IMR-90 (cell line): ENCODE data around the gene C1QTNF8. TPM values are rescaled to one million over a fixed set of nuclear protein-coding genes. Genes with fewer than 3 reads are reported as not detected.

Experiments used
- ATAC-seq: fragments of 200-7000 bp; cut with Tn5 transposase; 2 replicates; pipeline ENCODE4 v1.9.1; 2020; ENCODE audit warnings: low read depth, mild to moderate bottlenecking, moderate library complexity
- BruUV-seq: library from RNA; stranded (reverse); fragments of 400-500 nt; replicated peaks from 2 replicates; lab custom pipeline; 2021; lab: Mats Ljungman, UMichigan
- CTCF ChIA-PET: fragments of 300-600 bp; formaldehyde crosslinking; extraction: SDS; loops from one replicate; lab custom pipeline; 2021; ENCODE audit warnings: antibody characterized with exemption; lab: Yijun Ruan, JAX
- POLR2A ChIA-PET: fragments of 300-600 bp; sonication (Branson Sonifier 250); formaldehyde crosslinking; loops from one replicate; lab custom pipeline; 2022; ENCODE audit warnings: antibody characterized with exemption; ENCODE audit not compliant: unreplicated experiment; lab: Charles Lee
- DNase-seq: peaks from one replicate; pipeline ENCODE4 v3.0.0; 2013
- H2AFZ ChIP-seq: replicated peaks from 2 replicates; pipeline ENCODE3; 2013; ENCODE audit warnings: low read length, mild to moderate bottlenecking; ENCODE audit not compliant: poor library complexity
- H2AK5ac ChIP-seq: 2 replicates; pipeline ENCODE4 v1.6.1; 2013; ENCODE audit warnings: low read depth, low read length, inconsistent platforms
- H2AK9ac ChIP-seq: replicated peaks from 2 replicates; pipeline ENCODE3; 2013; ENCODE audit warnings: mild to moderate bottlenecking, low read depth, low read length, moderate library complexity; ENCODE audit not compliant: poor library complexity
- H2BK120ac ChIP-seq: 2 replicates; pipeline ENCODE4 v1.6.1; 2013; ENCODE audit warnings: low read depth, low read length, inconsistent platforms
- H2BK15ac ChIP-seq: 3 replicates; pipeline ENCODE4 v1.6.1; 2013; ENCODE audit warnings: low read depth, low read length, inconsistent platforms
- H2BK20ac ChIP-seq: 2 replicates; pipeline ENCODE4 v1.6.1; 2013; ENCODE audit warnings: low read depth, mild to moderate bottlenecking, inconsistent platforms, low read length, moderate library complexity
- H2BK5ac ChIP-seq: 2 replicates; pipeline ENCODE4 v1.6.1; 2013; ENCODE audit warnings: mild to moderate bottlenecking, low read depth, low read length, inconsistent platforms; ENCODE audit not compliant: poor library complexity, severe bottlenecking
- H3K14ac ChIP-seq: replicated peaks from 2 replicates; pipeline ENCODE4 v1.6.1; 2013; ENCODE audit warnings: low read depth, low read length, inconsistent platforms
- H3K18ac ChIP-seq: 2 replicates; pipeline ENCODE4 v1.6.1; 2013; ENCODE audit warnings: low read depth, low read length, control low read depth
- H3K23ac ChIP-seq: 2 replicates; pipeline ENCODE4 v1.6.1; 2013; ENCODE audit warnings: low read depth, low read length, inconsistent platforms
- H3K27ac ChIP-seq: 2 replicates; pipeline ENCODE4 v1.5.1; 2013; ENCODE audit warnings: mild to moderate bottlenecking, control low read depth, low read length; ENCODE audit not compliant: insufficient read depth
- H3K27me3 ChIP-seq: 2 replicates; pipeline ENCODE4 v1.6.1; 2013; ENCODE audit warnings: low read length; ENCODE audit not compliant: control insufficient read depth, insufficient read depth
- H3K36me3 ChIP-seq: 2 replicates; pipeline ENCODE4 v1.6.1; 2013; ENCODE audit warnings: low read length, mixed read lengths; ENCODE audit not compliant: control insufficient read depth, insufficient read depth
- H3K4ac ChIP-seq: 2 replicates; pipeline ENCODE4 v1.6.1; 2013; ENCODE audit warnings: low read depth, low read length, inconsistent platforms
- H3K4me1 ChIP-seq: 2 replicates; pipeline ENCODE4 v1.6.1; 2013; ENCODE audit warnings: low read length, mixed read lengths; ENCODE audit not compliant: control insufficient read depth, insufficient read depth
- H3K4me2 ChIP-seq: 2 replicates; pipeline ENCODE4 v1.6.1; 2013; ENCODE audit warnings: low read depth, mild to moderate bottlenecking, control low read depth, low read length, moderate library complexity
- H3K4me3 ChIP-seq: 2 replicates; pipeline ENCODE4 v1.5.1; 2013; ENCODE audit warnings: low read depth, mild to moderate bottlenecking, control low read depth, low read length, moderate library complexity; ENCODE audit not compliant: insufficient read depth
- H3K56ac ChIP-seq: 2 replicates; pipeline ENCODE4 v1.6.1; 2013; ENCODE audit warnings: low read length, inconsistent platforms; ENCODE audit not compliant: insufficient read depth; ENCODE audit errors: extremely low read depth
- H3K79me1 ChIP-seq, 2 experiments: 2 replicates each; pipeline ENCODE4 v1.6.1; 2013; ENCODE audit warnings: low read length in 2 of 2, inconsistent platforms in 1 of 2, low read depth in 1 of 2
- H3K9ac ChIP-seq: 2 replicates; pipeline ENCODE4 v1.6.1; 2013; ENCODE audit warnings: low read depth, low read length, control low read depth
- H3K9me1 ChIP-seq: 2 replicates; pipeline ENCODE4 v1.6.1; 2013; ENCODE audit warnings: low read length, inconsistent platforms; ENCODE audit not compliant: insufficient read depth
- H3K9me3 ChIP-seq: 2 replicates; pipeline ENCODE4 v1.6.1; 2013; ENCODE audit warnings: low read length; ENCODE audit not compliant: control insufficient read depth, insufficient read depth
- H4K20me1 ChIP-seq: 2 replicates; pipeline ENCODE4 v1.6.1; 2013; ENCODE audit warnings: low read length, inconsistent platforms; ENCODE audit not compliant: insufficient read depth
- H4K5ac ChIP-seq: 2 replicates; pipeline ENCODE4 v1.6.1; 2013; ENCODE audit warnings: mild to moderate bottlenecking, low read depth, low read length, control low read depth
- H4K8ac ChIP-seq, 2 experiments: 2 replicates each; pipeline ENCODE4 v1.6.1; 2013; ENCODE audit warnings: low read depth in 2 of 2, low read length in 2 of 2, control low read depth in 1 of 2, inconsistent platforms in 1 of 2
- H4K91ac ChIP-seq: 2 replicates; pipeline ENCODE4 v1.6.1; 2013; ENCODE audit warnings: low read depth, low read length, inconsistent platforms; ENCODE audit not compliant: insufficient read depth
- BHLHE40 ChIP-seq: fragments of 150-350 bp; IDR thresholded peaks from 2 replicates; pipeline ENCODE4 v1.6.1; 2016; ENCODE audit warnings: mild to moderate bottlenecking, low read depth, low read length
- CEBPB ChIP-seq: IDR thresholded peaks from 2 replicates; pipeline ENCODE4 v1.6.1; 2012; ENCODE audit warnings: low read depth, low read length, improper control_type of control experiment
- CHD1 ChIP-seq: IDR thresholded peaks from 2 replicates; pipeline ENCODE4 v1.6.1; 2012; ENCODE audit warnings: low read depth, low read length, improper control_type of control experiment
- MAFK ChIP-seq: IDR thresholded peaks from 2 replicates; pipeline ENCODE4 v1.6.1; 2012; ENCODE audit warnings: low read depth, low read length, improper control_type of control experiment
- MXI1 ChIP-seq: IDR thresholded peaks from 2 replicates; pipeline ENCODE4 v1.6.1; 2012; ENCODE audit warnings: low read depth, mild to moderate bottlenecking, low read length, moderate library complexity, borderline replicate concordance
- RAD21 ChIP-seq: IDR thresholded peaks from 2 replicates; pipeline ENCODE4 v1.6.1; 2012; ENCODE audit warnings: low read length, improper control_type of control experiment
- RCOR1 ChIP-seq: IDR thresholded peaks from 2 replicates; pipeline ENCODE4 v1.6.1; 2012; ENCODE audit warnings: mild to moderate bottlenecking, low read length, improper control_type of control experiment; ENCODE audit not compliant: insufficient replicate concordance
- USF2 ChIP-seq: fragments of 150-350 bp; IDR thresholded peaks from 2 replicates; pipeline ENCODE4 v1.6.1; 2017; ENCODE audit warnings: mild to moderate bottlenecking, antibody characterized with exemption, low read length, low read depth
- WGBS, 2 experiments: methylation state at CpG; one replicate each; pipeline versions ENCODE4 v1.1.5 to v1.1.7; 2013; ENCODE audit warnings: missing lambda C conversion rate in 2 of 2; ENCODE audit not compliant: insufficient read length in 1 of 2; ENCODE audit errors: extremely low coverage in 2 of 2; 5-methylcytosine and 5-hydroxymethylcytosine counted together
- dilution Hi-C: fragments of 300-500 bp; cut with HindIII; formaldehyde crosslinking; loops from one replicate; pipeline ENCODE4 v1.14.3; 2018; ENCODE audit warnings: low sequenced_read_pairs; ENCODE audit not compliant: unreplicated experiment
- in situ Hi-C: fragments of 300-500 bp; cut with MboI; formaldehyde crosslinking; loops from 3 replicates; pipeline ENCODE4 v1.14.3; 2019; ENCODE audit warnings: low sequenced_read_pairs, inconsistent platforms, mixed read lengths
- intact Hi-C: fragments of 100-400 bp; cut with micrococcal nuclease; formaldehyde crosslinking; loops from 2 replicates; pipeline ENCODE4 v1.10.0; 2022
- polyA plus RNA-seq, 3 experiments: library from polyadenylated mRNA; depleted of rRNA; stranded (reverse); fragments of >200 nt; gene quantifications; 2 replicates each; pipeline ENCODE4 v1.2.3, GENCODE V29; 2012; ENCODE audit warnings: low replicate concordance in 1 of 3
- total RNA-seq: library from RNA; depleted of rRNA; stranded (reverse); fragments of >200 nt; gene quantifications from 2 replicates; pipeline ENCODE4 v1.2.3, GENCODE V29; 2012

The C1QTNF8 gene
- total and polyA plus RNA-seq, 2 of the 4 experiments (the other 2 are of a cell fraction), result not detected

- ATAC-seq, result no peak
- Histone ChIP-seq H2BK5ac (no peak overlapping the region), H4K91ac (no peak overlapping the region), H3K36me3 (no peaks in the 10 kb centered on the region), H4K5ac (no peak overlapping the region), H3K23ac (no peak overlapping the region), H2AK5ac (no peak overlapping the region), H3K4me3 (no peak overlapping the region), H3K14ac (no peak overlapping the region), H3K56ac (no peak overlapping the region), H4K8ac (no peak overlapping the region), H3K4me2 (no peak overlapping the region), H3K4me1 (no peaks in the 10 kb centered on the region), H3K27me3 (peaks cover 55% of the 10 kb centered on the region), H3K9me3 (no peaks in the 10 kb centered on the region), H3K9me1 (no peaks in the 10 kb centered on the region), H2BK20ac (no peak overlapping the region), H3K9ac (no peak overlapping the region), H3K18ac (no peak overlapping the region), H2AK9ac (no peak overlapping the region), H3K79me1 (no peaks in the 10 kb centered on the region), H4K20me1 (no peaks in the 10 kb centered on the region), H2BK120ac (no peak overlapping the region), H2AFZ (no peak overlapping the region), H3K4ac (no peak overlapping the region), H2BK15ac (no peak overlapping the region), H3K27ac (no peak overlapping the region)
- ChIA-PET POLR2A (no interaction called here), CTCF (no interaction called here)
- no peak for DNase-seq
- in situ Hi-C loops (loop anchor here (25.0 kb wide), 1 partner anchor 355 kb away; the partner anchor contains the start of genes ANTKMT, FBXL16 and METRN), intact Hi-C loops (no loop called here), dilution Hi-C loops (no loop called here)
- TF ChIP-seq MAFK (no peak), CHD1 (no peak), RAD21 (no peak), BHLHE40 (no peak), RCOR1 (no peak), MXI1 (no peak), CEBPB (no peak), USF2 (no peak)
- 71% methylated on average over 6 of the region's 15 CpGs; no CpG with 5 or more reads in 1 of the 2 experiments for WGBS, 2 experiments
- BruUV-seq, result no TSS peak
These were observed 28.4 kb downstream of the C1QTNF8 start for GRCh38 chr16:1067629-1068028.
